ENCODE results near the gene OSBP2.

DNA sequence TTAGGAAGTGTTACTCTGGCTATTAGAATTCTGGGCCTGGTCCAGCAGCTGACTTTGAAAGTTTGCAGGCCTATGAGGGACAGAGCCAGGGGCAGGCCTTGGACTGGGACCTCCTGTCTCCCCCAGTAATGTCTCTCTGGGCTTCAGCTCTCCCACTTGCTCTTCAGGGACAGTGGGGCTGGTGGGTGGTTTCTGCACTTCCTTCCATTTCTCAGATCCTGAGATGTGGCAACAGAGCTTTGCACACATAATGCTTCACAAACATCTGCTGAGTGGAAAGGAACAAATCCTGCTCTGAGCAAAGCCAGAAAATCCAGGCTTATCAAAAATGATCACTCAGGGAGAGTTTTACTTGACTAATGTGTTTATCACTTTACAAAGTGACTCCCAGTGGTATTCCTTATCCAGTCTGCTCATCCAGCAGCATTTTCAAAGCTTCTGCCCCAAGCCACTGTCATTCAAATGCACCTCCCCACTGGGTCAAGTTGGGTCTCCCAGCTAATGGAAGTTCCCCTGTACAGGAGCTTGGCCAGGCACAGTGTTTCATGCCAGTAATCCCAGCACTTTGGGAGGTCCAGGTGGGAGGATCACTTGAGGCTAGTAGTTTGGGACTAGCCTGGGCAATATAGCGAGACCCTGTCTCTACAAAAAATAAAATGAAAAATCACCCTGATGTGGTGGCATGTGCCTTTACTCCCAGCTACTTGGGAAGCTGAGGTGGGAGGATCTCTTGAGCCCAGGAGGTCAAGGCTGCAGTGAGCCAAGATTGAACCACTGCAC lies 13.5 kb upstream of the OSBP2 start:
- TF ChIP-seq CTCF (IDR thresholded peaks at IDR 0.05): no peak
- no peak for TF ChIP-seq POLR2A (IDR thresholded peaks at IDR 0.05)

Measured in right lobe of liver (tissue), 4 donors.